ENCODE measurements around the gene ROCK2. TPM values are rescaled to one million over a fixed set of nuclear protein-coding genes. Genes with fewer than 3 reads are reported as not detected.
"Not testable (repeated sequence)": the region's sequence is repeated elsewhere in the genome, so short reads cannot be mapped to it uniquely, and the experiment has no call there.

Gene ROCK2
- total RNA-seq, 4 donors from 2014 or later, result 18.0 to 34.8 (median 23.2) TPM

DNA sequence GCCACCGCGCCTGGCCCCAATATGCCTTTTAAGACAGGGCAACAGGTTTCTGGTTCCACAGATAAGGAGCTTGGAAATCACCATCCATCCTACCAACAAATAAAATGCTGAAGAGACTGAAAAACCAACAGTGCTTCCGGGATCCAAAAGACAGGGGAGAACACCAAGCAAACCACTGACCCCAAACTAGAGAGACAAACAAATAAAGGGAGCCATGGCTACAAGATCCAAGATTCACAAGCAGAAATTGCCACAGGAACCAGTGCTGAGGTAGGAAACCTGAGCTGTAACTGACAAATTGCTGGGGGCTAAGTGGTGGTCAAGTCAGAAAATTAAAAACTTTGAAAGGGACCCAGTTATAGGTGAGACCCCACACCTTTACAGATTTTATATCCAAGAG lies 76.5 kb downstream of the ROCK2 start:
- no peak overlapping the region for H3K4me3 ChIP-seq (ENCODE audit: low read depth, poor library complexity, severe bottlenecking)
- no peak for DNase-seq (ENCODE audit: low spot score in 2 of 2)
- TF ChIP-seq POLR2A (IDR thresholded peaks at IDR 0.05) (no peak), CTCF (IDR thresholded peaks at IDR 0.05) (no peak)
- intact Hi-C loops (cut with DNase I; ENCODE audit: low total_unique reads), result no loop called here
- WGBS, 2 donors, result 96 to 100% methylated on average over 3 of the region's 3 CpGs

- no peak for DNase-seq (ENCODE audit: low spot score in 2 of 2)
- no peak overlapping the region for H3K4me3 ChIP-seq (ENCODE audit: low read depth, poor library complexity, severe bottlenecking)
- WGBS, 2 donors, result 100% methylated on average over 1 of the region's 1 CpG
- intact Hi-C loops (cut with DNase I; ENCODE audit: low total_unique reads), result no loop called here
- TF ChIP-seq CTCF (IDR thresholded peaks at IDR 0.05) (no peak), POLR2A (IDR thresholded peaks at IDR 0.05) (no peak)
These were observed 79.6 kb downstream of the ROCK2 start for GRCh38 chr2:11264818-11265217.

DNA sequence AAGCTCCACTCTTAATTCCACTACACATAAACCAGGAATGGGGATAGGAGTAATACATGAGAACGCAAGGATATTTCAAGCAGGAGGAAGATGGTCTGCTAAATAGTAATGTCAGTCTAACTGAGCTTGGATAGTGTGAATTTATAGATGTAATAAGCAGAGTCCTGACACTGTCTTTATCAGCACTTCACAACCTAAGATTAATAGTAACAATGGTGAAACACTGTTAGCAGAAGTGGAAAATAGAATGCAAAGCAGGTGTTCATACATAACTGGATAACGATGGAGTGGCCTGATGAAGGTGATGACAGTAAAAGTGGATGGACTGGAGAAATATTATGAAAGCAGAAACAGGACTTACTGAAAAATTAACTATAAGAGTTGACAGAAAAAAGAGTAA lies 80.4 kb downstream of the ROCK2 start:
- TF ChIP-seq POLR2A (IDR thresholded peaks at IDR 0.05) (no peak), CTCF (IDR thresholded peaks at IDR 0.05) (no peak)
- no peak for DNase-seq (ENCODE audit: low spot score in 2 of 2)
- intact Hi-C loops (cut with DNase I; ENCODE audit: low total_unique reads), result no loop called here
- 85 to 89% methylated on average over 2 of the region's 2 CpGs for WGBS, 2 donors
- no peak overlapping the region for H3K4me3 ChIP-seq (ENCODE audit: low read depth, poor library complexity, severe bottlenecking)

DNA sequence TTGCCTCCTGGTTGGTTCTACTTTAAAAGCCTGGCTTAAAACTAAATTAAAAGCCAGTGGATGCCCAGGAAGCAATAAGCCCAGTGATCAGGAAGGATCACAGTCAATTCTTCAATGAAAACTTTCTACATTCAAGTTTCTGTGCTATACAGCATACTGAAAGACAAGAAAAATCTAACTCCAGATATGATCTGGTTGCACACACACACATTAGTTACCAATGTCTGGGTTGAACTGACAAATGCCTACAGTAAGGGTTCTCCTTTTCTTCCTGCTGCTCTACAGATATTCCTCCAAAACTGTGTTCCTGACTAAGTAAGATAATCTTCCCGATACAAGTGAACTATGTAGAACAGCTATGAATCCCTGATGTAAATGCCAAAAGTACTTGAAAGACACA lies 81.3 kb downstream of the ROCK2 start:
- no peak for DNase-seq (ENCODE audit: low spot score in 2 of 2)
- H3K4me3 ChIP-seq (ENCODE audit: low read depth, poor library complexity, severe bottlenecking), result no peak overlapping the region
- WGBS, 2 donors, result 57 to 67% methylated on average over 1 of the region's 1 CpG
- intact Hi-C loops (cut with DNase I; ENCODE audit: low total_unique reads), result no loop called here
- TF ChIP-seq CTCF (IDR thresholded peaks at IDR 0.05), result no peak
- no peak for TF ChIP-seq POLR2A (IDR thresholded peaks at IDR 0.05)

DNA sequence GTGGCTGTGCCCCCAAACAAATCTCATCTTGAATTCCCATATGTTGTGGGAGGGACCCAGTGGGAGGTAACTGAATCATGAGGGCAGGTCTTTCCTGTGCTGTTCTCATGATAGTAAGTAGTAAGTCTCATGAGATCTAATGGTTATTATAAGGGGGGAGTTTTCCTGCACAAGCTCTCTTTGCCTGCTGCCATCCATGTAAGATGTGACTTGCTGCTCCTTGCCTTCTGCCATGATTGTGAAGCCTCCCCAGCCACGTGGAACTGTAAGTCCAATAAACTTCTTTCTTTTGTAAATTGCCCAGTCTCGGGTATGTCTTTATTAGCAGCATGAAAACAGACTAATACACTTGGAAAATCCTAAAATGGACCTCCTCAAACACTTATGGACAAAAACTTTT lies 82.0 kb downstream of the ROCK2 start:
- DNase-seq (ENCODE audit: low spot score in 2 of 2); intact Hi-C loops (cut with DNase I; ENCODE audit: low total_unique reads); H3K4me3 ChIP-seq (ENCODE audit: low read depth, poor library complexity, severe bottlenecking): not testable (repeated sequence)
- 86% methylated on average over 2 of the region's 2 CpGs for WGBS, 2 donors

- H3K4me3 ChIP-seq (ENCODE audit: low read depth, poor library complexity, severe bottlenecking); intact Hi-C loops (cut with DNase I; ENCODE audit: low total_unique reads); DNase-seq (ENCODE audit: low spot score in 2 of 2): not testable (repeated sequence)
- WGBS, 2 donors, result 90 to 99% methylated on average over 9 of the region's 9 CpGs
These were observed 82.9 kb downstream of the ROCK2 start for GRCh38 chr2:11261564-11261963.

GRCh38 chr2:11260979-11261378 lies 83.5 kb downstream of the ROCK2 start:
- 50 to 64% methylated on average over 2 of the region's 2 CpGs for WGBS, 2 donors
- intact Hi-C loops (cut with DNase I; ENCODE audit: low total_unique reads), result no loop called here

More at GRCh38 chr2:11260979-11261378, 83.5 kb downstream of the ROCK2 start:
- no peak overlapping the region for H3K4me3 ChIP-seq (ENCODE audit: low read depth, poor library complexity, severe bottlenecking)
- no peak for TF ChIP-seq CTCF (IDR thresholded peaks at IDR 0.05)
- TF ChIP-seq POLR2A (IDR thresholded peaks at IDR 0.05), result no peak
- DNase-seq (ENCODE audit: low spot score in 2 of 2), result no peak
